Esophagus mucosa (tissue), 1 donor: Measurements from ENCODE around the gene FGFRL1. TPM values are rescaled to one million over a fixed set of nuclear protein-coding genes. Genes with fewer than 3 reads are reported as not detected.

Experiments
- ATAC-seq: fragments of 200-7000 bp; cut with Tn5 transposase; one replicate; pipeline ENCODE4 v1.9.1; 2020
- total RNA-seq: library from RNA; stranded (reverse); gene quantifications from one replicate; pipeline ENCODE4 v1.2.4, GENCODE V29; 2023
- donor health status: DM: yes; HTN: yes; CAD: no.

FGFRL1 gene
- total RNA-seq, 1 donor from 2014 or later = 2.2 TPM

GRCh38 chr4:1009542-1010394 lies 1.7 kb upstream of the FGFRL1 start:
- ATAC-seq = peak; percentile 69

GRCh38 chr4:1010395-1011021 lies 918 bp upstream of the FGFRL1 start:
- ATAC-seq = peak; percentile 67

- ATAC-seq = no peak
Measured at GRCh38 chr4:1011666-1012033, 224 bp downstream of the FGFRL1 start.

- no peak for ATAC-seq
Measured at GRCh38 chr4:1012034-1012739, 761 bp downstream of the FGFRL1 start.

- no peak for ATAC-seq
Measured at GRCh38 chr4:1013225-1014073, 2.0 kb downstream of the FGFRL1 start.

- no peak for ATAC-seq
Measured at GRCh38 chr4:1014291-1015167, 3.1 kb downstream of the FGFRL1 start.

- no peak for ATAC-seq
Measured at GRCh38 chr4:1015179-1015578, 3.8 kb downstream of the FGFRL1 start.

- ATAC-seq = no peak
Measured at GRCh38 chr4:1015746-1016145, 4.3 kb downstream of the FGFRL1 start.

GRCh38 chr4:1017211-1017610 lies 5.8 kb downstream of the FGFRL1 start:
- no peak for ATAC-seq

- ATAC-seq = no peak
Measured at GRCh38 chr4:1017706-1018105, 6.3 kb downstream of the FGFRL1 start.

GRCh38 chr4:1018147-1019020 lies 7.0 kb downstream of the FGFRL1 start:
- ATAC-seq = no peak

GRCh38 chr4:1019320-1019719 lies 7.9 kb downstream of the FGFRL1 start:
- ATAC-seq = no peak

GRCh38 chr4:1019729-1020470 lies 8.5 kb downstream of the FGFRL1 start:
- no peak for ATAC-seq

- no peak for ATAC-seq
Measured at GRCh38 chr4:1021386-1022050, 10.1 kb downstream of the FGFRL1 start.

- ATAC-seq = no peak
Measured at GRCh38 chr4:1022051-1022738, 10.8 kb downstream of the FGFRL1 start.

GRCh38 chr4:1022739-1023066 lies 11.3 kb downstream of the FGFRL1 start:
- no peak for ATAC-seq

GRCh38 chr4:1023075-1023640 lies 11.7 kb downstream of the FGFRL1 start:
- no peak for ATAC-seq
